Prostate gland (tissue), 2 donors: ENCODE results near the gene KIF2C. TPM values are rescaled to one million over a fixed set of nuclear protein-coding genes. Genes with fewer than 3 reads are reported as not detected.
A peak's percentile ranks its signal among the peaks of the same experiment; 100 is the strongest.
"Not testable (repeated sequence)": the region's sequence is repeated elsewhere in the genome, so short reads cannot be mapped to it uniquely, and the experiment has no call there.

Experiments used
- DNase-seq: peaks from one replicate; pipeline ENCODE4 v3.0.0-alpha.2; 2019; ENCODE audit warnings: low spot score
- H3K27ac ChIP-seq, 2 donors: fragments of 200-600 bp; sonication (generic); 2 replicates each; pipeline ENCODE4 v1.5.1; 2017 to 2019
- H3K27me3 ChIP-seq: fragments of 200-600 bp; sonication (generic); replicated peaks from 2 replicates; pipeline ENCODE4 v1.5.1; 2019; ENCODE audit not compliant: insufficient read depth
- H3K36me3 ChIP-seq, 2 donors: fragments of 200-600 bp; sonication (generic); 1 replicate in 1 of 2; 2 replicates in 1 of 2; pipeline versions ENCODE4 v1.5.1 to v1.8.1; 2017 to 2019
- H3K4me1 ChIP-seq: fragments of 200-600 bp; sonication (generic); replicated peaks from 2 replicates; pipeline ENCODE4 v1.5.1; 2019
- H3K4me3 ChIP-seq, 2 donors: fragments of 200-600 bp; sonication (generic); 2 replicates each; pipeline ENCODE4 v1.5.1; 2017 to 2019
- H3K9me3 ChIP-seq: fragments of 200-600 bp; sonication (generic); 2 replicates; pipeline ENCODE4 v1.5.1; 2017
- CTCF ChIP-seq, 4 experiments: fragments of 200-600 bp in 2 of 4; fragments of 450-650 bp in 2 of 4; sonication (generic) in 2 of 4; IDR thresholded peaks; 1 replicate in 3 of 4; 2 replicates in 1 of 4; pipeline ENCODE4 v1.5.1; 2016 to 2019; ENCODE audit warnings: antibody characterized with exemption in 4 of 4, mild to moderate bottlenecking in 2 of 4, moderate library complexity in 2 of 4
- POLR2A ChIP-seq: fragments of 450-650 bp; IDR thresholded peaks from one replicate; pipeline ENCODE4 v1.6.1; 2016; ENCODE audit warnings: antibody characterized with exemption, mild to moderate bottlenecking
- POLR2AphosphoS5 ChIP-seq: sonication (generic); formaldehyde crosslinking; IDR thresholded peaks from one replicate; pipeline ENCODE4 v1.6.1; 2017; ENCODE audit warnings: antibody characterized with exemption
- WGBS: methylation state at CpG from one replicate; pipeline ENCODE4 v1.1.5; 2018; 5-methylcytosine and 5-hydroxymethylcytosine counted together
- intact Hi-C: fragments of 100-400 bp; cut with DNase I; formaldehyde crosslinking; loops from one replicate; pipeline ENCODE4 v1.14.2; 2022
- total RNA-seq, 2 donors: library from RNA; depleted of rRNA; stranded (reverse); fragments of >200 nt; gene quantifications; one replicate each; pipeline ENCODE4 v1.1.0, GENCODE V29; 2016

Gene KIF2C
- total RNA-seq, 2 donors from 2014 or later: 3.5 to 13.2 TPM

GRCh38 chr1:44808063-44808937, 68.7 kb downstream of the KIF2C start, which contains the start of gene BTBD19:
TSS of gene BTBD19 (plus strand) at chr1:44808523. CDS start at chr1:44808821, 298 bp downstream.
- 23% methylated on average over 23 of the region's 23 CpGs for WGBS
- DNase-seq: no peak
- Histone ChIP-seq H3K27me3 (no peaks in the 10 kb centered on the region), H3K4me3 (peak within 1 kb of the TSS in 1 of 2 donors; percentile 5), H3K36me3 (no peaks in the 10 kb centered on the region), H3K27ac (peak within 1 kb of the TSS; percentile 88 to 89), H3K4me1 (peaks cover 10% of the 10 kb centered on the region), H3K9me3 (no peaks in the 10 kb centered on the region)
- intact Hi-C loops: no loop called here
- TF ChIP-seq POLR2A (no peak), CTCF (IDR thresholded peaks at IDR 0.05) (no peak)

DNA sequence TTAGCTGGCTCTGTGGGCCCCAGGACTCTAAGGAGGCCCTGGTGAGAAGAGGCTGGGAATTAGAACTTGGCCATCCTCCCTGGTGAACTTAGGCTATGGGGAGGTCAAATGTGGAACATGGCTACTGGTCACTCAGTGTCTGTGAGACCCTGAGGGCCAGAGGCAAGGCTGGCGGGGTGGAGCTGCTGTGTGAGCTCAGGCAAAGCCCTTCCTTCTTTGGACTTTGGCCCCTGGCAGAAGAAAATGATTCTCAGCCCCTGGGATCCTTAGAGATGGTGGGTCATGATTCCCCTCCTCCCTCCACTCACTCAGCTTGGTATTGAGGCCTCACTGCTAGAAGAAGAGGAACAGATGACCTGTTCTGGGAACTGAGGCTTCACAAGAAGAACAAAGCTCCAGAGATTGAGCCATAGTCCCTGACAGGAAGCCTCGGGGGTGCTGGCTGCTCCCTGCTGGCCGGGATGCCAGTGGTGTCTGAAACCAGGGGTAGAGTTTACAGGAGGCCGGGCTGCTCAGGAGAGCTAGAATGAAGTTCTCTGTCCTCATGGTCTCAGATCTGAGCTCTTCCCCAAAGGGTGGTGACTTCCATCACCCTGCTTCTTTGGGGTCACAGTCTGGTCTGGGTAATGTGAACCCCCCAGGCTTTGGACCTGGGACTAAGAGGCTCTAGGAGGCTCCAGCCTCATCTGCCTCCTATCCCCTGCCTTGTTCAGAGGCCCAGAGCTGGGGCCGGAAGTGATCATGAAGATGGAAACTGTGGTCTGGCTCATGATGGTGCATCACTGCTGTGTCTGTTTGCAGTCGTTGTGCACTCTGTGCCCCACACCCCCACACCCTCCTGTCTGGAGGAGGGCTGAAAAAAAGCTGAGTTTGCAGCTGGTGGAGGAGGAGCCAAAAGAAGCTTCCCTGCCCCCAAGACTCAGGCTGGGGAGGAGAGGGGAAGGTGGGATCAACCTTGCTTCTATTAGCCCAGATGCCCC, 69.6 kb downstream of the KIF2C start:
- H3K4me3 ChIP-seq: no peak overlapping the region
- WGBS: 46% methylated on average over 6 of the region's 6 CpGs
- H3K9me3 ChIP-seq: no peaks in the 10 kb centered on the region
- TF ChIP-seq POLR2AphosphoS5 (no peak), CTCF (IDR thresholded peaks at IDR 0.05) (no peak), POLR2A (no peak)
- intact Hi-C loops: no loop called here
- no peak for DNase-seq
- peak overlapping the region; percentile 88 to 89 for H3K27ac ChIP-seq
- H3K36me3 ChIP-seq: no peaks in the 10 kb centered on the region
- no peaks in the 10 kb centered on the region for H3K27me3 ChIP-seq
- peaks cover 10% of the 10 kb centered on the region for H3K4me1 ChIP-seq

GRCh38 chr1:44810101-44810761, 70.6 kb downstream of the KIF2C start:
- Histone ChIP-seq H3K36me3 (no peaks in the 10 kb centered on the region), H3K4me1 (peaks cover 10% of the 10 kb centered on the region), H3K27me3 (no peaks in the 10 kb centered on the region), H3K9me3 (no peaks in the 10 kb centered on the region), H3K4me3 (no peak overlapping the region), H3K27ac (peak overlapping the region; percentile 88 to 89)
- TF ChIP-seq CTCF (IDR thresholded peaks at IDR 0.05): no peak
- DNase-seq: peak; percentile 66
- 25% methylated on average over 11 of the region's 12 CpGs for WGBS
- intact Hi-C loops: no loop called here

GRCh38 chr1:44810762-44811105, 71.1 kb downstream of the KIF2C start:
- intact Hi-C loops, H3K27ac ChIP-seq, DNase-seq: not testable (repeated sequence)

DNA sequence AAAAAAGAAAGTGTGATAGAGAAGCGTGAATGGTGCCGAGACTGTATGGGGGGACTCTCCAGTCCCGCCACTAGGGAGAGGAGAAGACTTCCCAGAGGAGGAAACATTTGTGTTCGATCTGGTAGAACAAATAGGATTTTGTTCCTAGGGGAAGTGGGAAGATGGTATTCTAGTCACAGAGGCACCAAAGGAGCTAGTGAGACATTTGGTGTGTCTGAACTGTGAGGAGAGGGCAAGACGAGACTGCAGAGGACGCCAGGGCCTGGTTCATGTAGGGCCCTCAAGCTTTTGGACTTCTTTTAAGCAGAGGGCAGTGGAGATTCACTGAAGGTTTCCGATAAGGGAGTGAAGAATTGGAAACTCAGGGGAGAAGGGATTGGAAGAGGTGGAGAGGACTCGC, 71.6 kb downstream of the KIF2C start:
- WGBS: 80% methylated on average over 8 of the region's 8 CpGs
- Histone ChIP-seq H3K9me3 (no peaks in the 10 kb centered on the region), H3K4me3 (no peak overlapping the region), H3K36me3 (no peaks in the 10 kb centered on the region), H3K27ac (no peak overlapping the region), H3K27me3 (no peaks in the 10 kb centered on the region), H3K4me1 (peaks cover 10% of the 10 kb centered on the region)
- intact Hi-C loops: no loop called here
- TF ChIP-seq POLR2AphosphoS5 (no peak), CTCF (IDR thresholded peaks at IDR 0.05) (no peak), POLR2A (no peak)
- no peak for DNase-seq

More at GRCh38 chr1:44810762-44811105, 71.1 kb downstream of the KIF2C start:
- not testable (repeated sequence) for H3K36me3 ChIP-seq, H3K9me3 ChIP-seq, H3K4me1 ChIP-seq, H3K4me3 ChIP-seq, H3K27me3 ChIP-seq
- 90% methylated on average over 4 of the region's 4 CpGs for WGBS
